Upper lobe of right lung (tissue), 1 donor: ENCODE data around the gene CTBP2. TPM values are rescaled to one million over a fixed set of nuclear protein-coding genes. Genes with fewer than 3 reads are reported as not detected.

Experiments used
- ATAC-seq: fragments of 200-7000 bp; cut with Tn5 transposase; one replicate; pipeline ENCODE4 v1.9.1; 2020; ENCODE audit warnings: mild to moderate bottlenecking, moderate library complexity
- DNase-seq: peaks from one replicate; pipeline ENCODE4 v3.0.0-alpha.2; 2020
- H3K27ac ChIP-seq: fragments of 200-600 bp; one replicate; pipeline ENCODE4 v1.8.0; 2022
- H3K27me3 ChIP-seq: fragments of 200-600 bp; one replicate; pipeline ENCODE4 v1.8.0; 2022; ENCODE audit warnings: mild to moderate bottlenecking
- H3K36me3 ChIP-seq: fragments of 200-600 bp; one replicate; pipeline ENCODE4 v1.8.0; 2022
- H3K4me1 ChIP-seq: fragments of 200-600 bp; one replicate; pipeline ENCODE4 v1.8.0; 2022
- H3K4me3 ChIP-seq: fragments of 200-600 bp; one replicate; pipeline ENCODE4 v1.8.0; 2022; ENCODE audit warnings: mild to moderate bottlenecking
- H3K9me3 ChIP-seq: fragments of 200-600 bp; one replicate; pipeline ENCODE4 v1.8.0; 2022
- intact Hi-C: fragments of 100-400 bp; cut with DNase I; formaldehyde crosslinking; loops from one replicate; pipeline ENCODE4 v1.11.0; 2022
- total RNA-seq: library from RNA; stranded (reverse); fragmentation: NEBNext Ultra II Directional; extraction: Animal tissue kit (Norgen Biotek cat#: 25700); gene quantifications from one replicate; pipeline ENCODE4 v1.2.1, GENCODE V29; 2021
- TF ChIP-seq, protein P1 (sequence below): fragments of 200-600 bp; IDR thresholded peaks from one replicate; pipeline ENCODE4 v1.8.0; 2022; ENCODE audit warnings: antibody characterized with exemption
- donor health status: DM: no; HTN: yes; CAD: no; lungs with severe emphysema.

The CTBP2 gene
- total RNA-seq, 1 donor from 2014 or later: 66.7 TPM

DNA sequence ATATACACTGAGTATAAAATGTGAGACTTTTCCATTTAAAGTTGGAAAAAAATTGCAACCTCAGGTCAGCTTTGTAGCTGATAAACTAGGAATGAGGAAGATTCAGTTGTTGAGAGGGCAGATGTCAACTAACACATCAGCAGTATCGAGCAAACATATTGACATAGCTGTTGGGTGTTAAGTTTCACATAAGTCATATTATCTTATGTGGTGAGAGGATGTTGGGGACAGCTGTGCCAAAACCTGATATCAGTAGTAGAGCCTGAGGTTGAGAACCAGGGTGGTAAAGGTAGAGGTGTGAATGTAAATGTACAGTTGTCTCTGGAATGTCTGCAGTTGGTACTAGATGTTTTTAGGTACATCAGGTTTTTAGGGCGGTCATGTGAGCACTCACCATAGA lies 213.4 kb downstream of the CTBP2 start:
- H3K9me3 ChIP-seq: no peaks in the 10 kb centered on the region
- intact Hi-C loops: no loop called here
- no peak overlapping the region for H3K4me3 ChIP-seq
- H3K27ac ChIP-seq: no peak overlapping the region
- ATAC-seq: no peak
- TF ChIP-seq, protein P1, sequence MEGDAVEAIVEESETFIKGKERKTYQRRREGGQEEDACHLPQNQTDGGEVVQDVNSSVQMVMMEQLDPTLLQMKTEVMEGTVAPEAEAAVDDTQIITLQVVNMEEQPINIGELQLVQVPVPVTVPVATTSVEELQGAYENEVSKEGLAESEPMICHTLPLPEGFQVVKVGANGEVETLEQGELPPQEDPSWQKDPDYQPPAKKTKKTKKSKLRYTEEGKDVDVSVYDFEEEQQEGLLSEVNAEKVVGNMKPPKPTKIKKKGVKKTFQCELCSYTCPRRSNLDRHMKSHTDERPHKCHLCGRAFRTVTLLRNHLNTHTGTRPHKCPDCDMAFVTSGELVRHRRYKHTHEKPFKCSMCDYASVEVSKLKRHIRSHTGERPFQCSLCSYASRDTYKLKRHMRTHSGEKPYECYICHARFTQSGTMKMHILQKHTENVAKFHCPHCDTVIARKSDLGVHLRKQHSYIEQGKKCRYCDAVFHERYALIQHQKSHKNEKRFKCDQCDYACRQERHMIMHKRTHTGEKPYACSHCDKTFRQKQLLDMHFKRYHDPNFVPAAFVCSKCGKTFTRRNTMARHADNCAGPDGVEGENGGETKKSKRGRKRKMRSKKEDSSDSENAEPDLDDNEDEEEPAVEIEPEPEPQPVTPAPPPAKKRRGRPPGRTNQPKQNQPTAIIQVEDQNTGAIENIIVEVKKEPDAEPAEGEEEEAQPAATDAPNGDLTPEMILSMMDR: no peak
- no peaks in the 10 kb centered on the region for H3K27me3 ChIP-seq
- H3K36me3 ChIP-seq: peaks cover 12% of the 10 kb centered on the region
- H3K4me1 ChIP-seq: peaks cover 32% of the 10 kb centered on the region
- no peak for DNase-seq

DNA sequence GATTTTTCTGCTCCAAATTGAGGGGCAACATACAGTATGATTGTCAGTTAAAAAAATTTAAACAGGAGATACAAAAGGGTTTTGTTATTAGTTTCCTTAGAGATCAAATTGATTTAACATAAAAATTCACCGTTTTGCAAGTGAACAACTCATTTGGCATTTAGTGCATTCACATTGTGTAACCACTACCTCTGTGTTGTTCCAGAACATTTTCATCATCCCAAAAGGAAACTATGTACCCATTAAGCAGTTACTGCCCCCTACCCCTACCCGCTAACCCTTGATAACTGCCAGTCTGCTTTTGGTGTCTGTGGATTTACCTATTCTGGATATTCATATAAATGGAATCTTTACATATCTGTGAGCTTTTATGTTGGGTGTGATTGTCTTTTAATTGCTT lies 215.4 kb downstream of the CTBP2 start:
- ATAC-seq (no peak), DNase-seq (no peak)
- intact Hi-C loops: no loop called here
- Histone ChIP-seq H3K36me3 (peaks cover 12% of the 10 kb centered on the region), H3K4me3 (no peak overlapping the region), H3K27me3 (no peaks in the 10 kb centered on the region), H3K27ac (no peak overlapping the region), H3K9me3 (no peaks in the 10 kb centered on the region), H3K4me1 (peaks cover 32% of the 10 kb centered on the region)
- TF ChIP-seq, protein P1: no peak

DNA sequence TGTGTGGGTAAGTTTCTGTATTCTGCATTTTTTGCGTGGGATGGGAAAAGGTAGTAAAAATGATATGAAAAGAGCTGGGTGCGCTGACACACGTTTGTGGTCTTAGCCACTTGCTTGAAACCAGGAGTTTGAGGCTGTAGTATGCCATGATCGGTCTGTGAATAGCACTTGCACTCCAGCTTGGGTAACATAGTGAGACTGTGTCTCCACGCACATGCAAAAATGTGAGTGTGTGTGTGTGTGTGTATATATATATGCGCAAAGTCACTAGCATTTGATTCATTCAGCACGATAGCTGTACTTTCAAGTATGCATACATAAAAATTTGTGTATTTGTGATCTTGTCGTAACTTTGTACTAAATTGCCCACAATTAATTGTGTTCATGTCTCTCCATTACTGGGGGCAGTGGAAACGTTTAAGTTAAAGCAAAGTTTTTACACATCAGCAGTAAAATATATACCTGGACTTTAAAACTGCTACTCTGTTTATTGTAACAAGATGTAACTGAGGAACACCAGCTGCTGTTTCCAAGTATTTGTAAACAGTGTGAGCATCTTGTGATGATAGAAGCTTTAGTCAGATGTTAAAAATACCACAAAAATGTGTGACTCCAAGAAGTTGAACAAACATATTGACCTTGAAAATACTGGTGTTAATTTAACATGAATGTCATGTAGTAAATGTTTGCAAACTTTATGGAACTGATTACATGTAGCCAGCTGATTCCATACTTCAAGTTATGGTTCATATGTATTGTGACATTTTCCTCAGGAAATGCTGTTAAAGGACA lies 216.9 kb downstream of the CTBP2 start:
- Histone ChIP-seq H3K9me3 (no peaks in the 10 kb centered on the region), H3K36me3 (peaks cover 4% of the 10 kb centered on the region), H3K27me3 (no peaks in the 10 kb centered on the region), H3K4me1 (peaks cover 32% of the 10 kb centered on the region), H3K27ac (peak overlapping the region; percentile 9), H3K4me3 (no peak overlapping the region)
- no peak for ATAC-seq
- intact Hi-C loops: no loop called here
- TF ChIP-seq, protein P1: no peak
- no peak for DNase-seq

DNA sequence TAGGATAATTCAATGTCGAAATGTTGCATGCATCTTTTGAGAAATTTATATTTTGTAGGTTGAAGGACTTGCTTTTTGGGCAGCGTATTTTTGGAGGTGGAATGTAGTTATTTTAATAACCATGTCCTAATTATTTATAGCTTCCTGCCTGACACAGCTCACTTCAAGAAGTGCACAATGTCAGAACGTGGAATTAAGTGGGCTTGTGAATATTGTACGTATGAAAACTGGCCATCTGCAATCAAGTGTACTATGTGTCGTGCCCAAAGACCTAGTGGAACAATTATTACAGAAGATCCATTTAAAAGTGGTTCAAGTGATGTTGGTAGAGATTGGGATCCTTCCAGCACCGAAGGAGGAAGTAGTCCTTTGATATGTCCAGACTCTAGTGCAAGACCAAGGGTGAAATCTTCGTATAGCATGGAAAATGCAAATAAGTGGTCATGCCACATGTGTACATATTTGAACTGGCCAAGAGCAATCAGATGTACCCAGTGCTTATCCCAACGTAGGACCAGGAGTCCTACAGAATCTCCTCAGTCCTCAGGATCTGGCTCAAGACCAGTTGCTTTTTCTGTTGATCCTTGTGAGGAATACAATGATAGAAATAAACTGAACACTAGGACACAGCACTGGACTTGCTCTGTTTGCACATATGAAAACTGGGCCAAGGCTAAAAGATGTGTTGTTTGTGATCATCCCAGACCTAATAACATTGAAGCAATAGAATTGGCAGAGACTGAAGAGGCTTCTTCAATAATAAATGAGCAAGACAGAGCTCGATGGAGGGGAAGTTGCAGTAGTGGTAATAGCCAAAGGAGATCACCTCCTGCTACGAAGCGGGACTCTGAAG lies 217.8 kb downstream of the CTBP2 start:
- peaks cover 32% of the 10 kb centered on the region for H3K4me1 ChIP-seq
- intact Hi-C loops: no loop called here
- H3K27ac ChIP-seq: no peak overlapping the region
- H3K4me3 ChIP-seq: no peak overlapping the region
- no peaks in the 10 kb centered on the region for H3K36me3 ChIP-seq
- DNase-seq (no peak), ATAC-seq (peak; percentile 48)
- TF ChIP-seq, protein P1: no peak
- H3K9me3 ChIP-seq: no peaks in the 10 kb centered on the region
- H3K27me3 ChIP-seq: no peaks in the 10 kb centered on the region

DNA sequence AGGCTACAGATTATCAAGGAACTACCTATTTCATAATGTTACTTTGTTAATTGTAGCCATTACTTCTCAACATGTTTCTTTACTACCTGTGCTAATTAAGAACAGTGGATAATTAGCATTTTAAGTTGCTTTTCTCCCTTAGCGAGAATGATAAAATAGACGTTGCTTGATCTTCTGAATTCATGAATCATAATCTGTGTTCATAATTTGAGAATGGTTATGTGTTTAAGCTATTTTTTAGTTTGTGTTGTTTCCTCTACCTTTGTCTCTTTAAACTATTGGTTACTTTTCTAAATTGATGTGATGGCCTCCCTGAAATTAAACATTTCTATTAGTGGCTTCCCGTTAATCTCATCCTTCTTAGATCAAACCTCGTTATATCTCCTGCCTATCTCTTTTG lies 218.5 kb downstream of the CTBP2 start, which contains the start of gene ZRANB1:
ZRANB1 (plus strand) TSS at position 301 of the 400 bp plus-strand sequence. CDS start 371 bp downstream, outside the sequence.
- no peaks in the 10 kb centered on the region for H3K27me3 ChIP-seq
- H3K9me3 ChIP-seq: no peaks in the 10 kb centered on the region
- DNase-seq: no peak
- H3K4me3 ChIP-seq: no peak within 1 kb of the TSS
- intact Hi-C loops: no loop called here
- ATAC-seq: no peak
- H3K27ac ChIP-seq: no peak within 1 kb of the TSS
- no peaks in the 10 kb centered on the region for H3K36me3 ChIP-seq
- TF ChIP-seq, protein P1: no peak
- peaks cover 27% of the 10 kb centered on the region for H3K4me1 ChIP-seq
